Skeletal muscle tissue (tissue), 4 donors: Measurements from ENCODE around the gene ADCY10. TPM values are rescaled to one million over a fixed set of nuclear protein-coding genes. Genes with fewer than 3 reads are reported as not detected.
"Not testable (repeated sequence)": the region's sequence is repeated elsewhere in the genome, so short reads cannot be mapped to it uniquely, and the experiment has no call there.

Experiments used
- H3K27ac ChIP-seq: one replicate; pipeline ENCODE4 v1.7.0; 2013; ENCODE audit warnings: mild to moderate bottlenecking, low read depth, low read length, inconsistent platforms
- H3K27me3 ChIP-seq, 3 donors: one replicate each; pipeline ENCODE4 v1.7.0; 2013; ENCODE audit warnings: low read length in 3 of 3; ENCODE audit not compliant: control insufficient read depth in 3 of 3, insufficient read depth in 3 of 3
- H3K36me3 ChIP-seq, 3 donors: one replicate each; pipeline ENCODE4 v1.7.0; 2013; ENCODE audit warnings: low read length in 3 of 3; ENCODE audit not compliant: control insufficient read depth in 3 of 3, insufficient read depth in 3 of 3
- H3K4me1 ChIP-seq, 3 donors: one replicate each; pipeline ENCODE4 v1.7.0; 2013; ENCODE audit warnings: low read length in 3 of 3, mild to moderate bottlenecking in 3 of 3; ENCODE audit not compliant: control insufficient read depth in 3 of 3, insufficient read depth in 3 of 3
- H3K4me3 ChIP-seq, 3 donors: one replicate each; pipeline ENCODE4 v1.7.0; 2013; ENCODE audit warnings: low read length in 3 of 3
- H3K9ac ChIP-seq, 3 donors: one replicate each; pipeline ENCODE4 v1.7.0; 2013; ENCODE audit warnings: low read length in 3 of 3, mild to moderate bottlenecking in 3 of 3, moderate library complexity in 2 of 3, low read depth in 1 of 3
- H3K9me3 ChIP-seq, 3 donors: one replicate each; pipeline ENCODE4 v1.7.0; 2013; ENCODE audit warnings: low read length in 3 of 3; ENCODE audit not compliant: control insufficient read depth in 3 of 3
- total RNA-seq: library from RNA; depleted of rRNA; stranded (reverse); fragments of >200 nt; gene quantifications from one replicate; pipeline ENCODE4 v1.2.3, GENCODE V29; 2014
- donor health status: Osteomylitis.

The ADCY10 gene
- total RNA-seq, 1 donor from 2014 or later, result under 0.01 TPM

DNA sequence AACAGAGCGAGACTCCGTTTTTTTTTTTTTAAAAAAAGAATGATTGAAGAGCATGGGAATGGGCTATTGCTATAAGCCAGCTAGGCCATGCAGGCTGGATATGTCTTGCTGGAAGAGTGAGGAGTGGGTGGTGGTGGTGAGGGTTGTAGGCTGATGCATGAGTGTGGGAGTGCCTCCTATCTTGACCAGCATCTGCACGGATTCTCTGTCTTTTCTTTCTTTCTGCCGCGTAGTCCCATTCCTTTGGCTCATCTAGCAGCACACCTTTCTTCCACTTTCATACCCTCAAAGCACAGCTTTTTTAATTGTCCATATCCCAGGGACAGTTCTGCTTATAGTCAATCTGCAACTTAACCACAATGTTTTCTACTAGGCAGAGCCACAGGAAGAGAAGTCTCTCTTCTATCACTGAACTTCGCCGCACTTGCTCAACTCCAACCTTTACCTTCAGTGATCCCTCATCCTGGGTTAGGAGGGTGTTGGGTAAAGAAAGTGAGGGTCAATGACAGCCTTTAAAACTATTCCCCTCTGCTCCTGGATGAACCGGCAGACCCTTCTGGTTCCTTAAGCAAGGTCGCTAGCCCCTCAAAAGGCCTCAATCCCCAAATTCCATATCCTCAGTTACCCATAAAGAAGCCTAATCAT, 15.2 kb downstream of the ADCY10 start:
- H3K27ac ChIP-seq, result no peak overlapping the region
- H3K36me3 ChIP-seq, result no peaks in the 10 kb centered on the region

DNA sequence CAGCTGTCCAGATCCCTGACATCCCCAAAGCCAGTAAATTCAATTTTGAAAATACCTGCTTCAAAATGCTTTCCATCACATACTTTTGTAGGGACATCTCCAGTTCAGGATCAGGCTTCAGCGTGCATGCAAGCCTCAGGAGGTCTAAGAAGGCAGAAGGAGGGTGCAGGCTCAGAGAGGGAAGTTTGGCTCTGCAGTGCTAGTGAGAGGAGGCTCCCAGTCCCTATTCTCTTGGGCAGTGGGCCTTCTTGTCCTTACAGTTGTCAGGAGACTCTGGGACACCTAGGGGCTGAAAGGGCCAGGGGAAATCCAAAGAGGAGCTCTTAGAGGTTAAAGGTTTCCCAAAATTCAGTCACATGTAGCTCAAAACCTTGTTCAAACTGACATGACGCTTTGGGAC, 20.1 kb downstream of the ADCY10 start:
- no peak overlapping the region for H3K9ac ChIP-seq
- H3K4me3 ChIP-seq, result no peak overlapping the region

More for the DNA sequence above, 15.2 kb downstream of the ADCY10 start:
- no peak overlapping the region for H3K4me3 ChIP-seq
- H3K27me3 ChIP-seq, result no peaks in the 10 kb centered on the region
- H3K9ac ChIP-seq, result no peak overlapping the region
- no peaks in the 10 kb centered on the region for H3K9me3 ChIP-seq
- H3K4me1 ChIP-seq, result peaks cover 0 to 4% (median 2%) of the 10 kb centered on the region in 3 donors

DNA sequence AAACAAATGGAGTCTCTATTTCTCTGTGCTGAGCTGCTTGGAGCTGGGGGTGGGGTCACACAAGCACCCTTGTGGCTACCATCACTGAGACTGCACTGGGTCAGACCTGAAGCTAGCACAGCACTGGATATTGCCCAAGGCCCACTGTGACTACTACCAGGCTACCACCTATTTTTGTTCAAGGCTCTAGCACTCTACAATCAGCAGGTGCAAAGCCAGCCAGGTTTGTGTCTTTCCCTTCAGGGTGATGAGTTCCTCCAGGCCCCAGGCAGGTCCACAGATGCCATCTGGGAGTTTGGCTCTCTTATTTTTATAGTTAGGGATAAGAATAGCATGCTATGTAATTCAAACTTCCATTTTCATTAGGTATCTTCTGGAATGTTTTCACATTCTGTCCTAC, 23.5 kb downstream of the ADCY10 start:
- Histone ChIP-seq H3K4me1 (no peaks in the 10 kb centered on the region), H3K4me3 (no peak overlapping the region), H3K27me3 (no peaks in the 10 kb centered on the region), H3K9me3 (no peaks in the 10 kb centered on the region), H3K27ac (no peak overlapping the region), H3K9ac (no peak overlapping the region), H3K36me3 (no peaks in the 10 kb centered on the region)

More for the DNA sequence above, 20.1 kb downstream of the ADCY10 start:
- Histone ChIP-seq H3K36me3 (no peaks in the 10 kb centered on the region), H3K27ac (no peak overlapping the region), H3K4me1 (no peaks in the 10 kb centered on the region), H3K27me3 (no peaks in the 10 kb centered on the region), H3K9me3 (no peaks in the 10 kb centered on the region)

DNA sequence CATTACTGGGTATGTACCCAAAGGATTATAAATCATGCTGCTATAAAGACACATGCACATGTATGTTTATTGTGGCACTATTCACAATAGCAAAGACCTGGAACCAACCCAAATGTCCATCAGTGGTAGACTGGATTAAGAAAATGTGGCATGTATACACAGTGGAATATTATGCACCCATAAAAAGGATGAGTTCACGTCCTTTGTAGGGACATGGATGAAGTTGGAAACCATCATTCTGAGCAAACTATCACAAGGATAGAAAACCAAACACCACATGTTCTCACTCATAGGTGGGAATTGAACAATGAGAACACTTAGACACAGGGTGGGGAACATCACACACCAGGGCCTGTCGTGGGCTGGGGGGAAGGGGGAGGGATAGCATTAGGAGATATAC, 26.7 kb downstream of the ADCY10 start:
- not testable (repeated sequence) for H3K4me3 ChIP-seq, H3K36me3 ChIP-seq, H3K27ac ChIP-seq, H3K9ac ChIP-seq, H3K9me3 ChIP-seq, H3K4me1 ChIP-seq, H3K27me3 ChIP-seq

DNA sequence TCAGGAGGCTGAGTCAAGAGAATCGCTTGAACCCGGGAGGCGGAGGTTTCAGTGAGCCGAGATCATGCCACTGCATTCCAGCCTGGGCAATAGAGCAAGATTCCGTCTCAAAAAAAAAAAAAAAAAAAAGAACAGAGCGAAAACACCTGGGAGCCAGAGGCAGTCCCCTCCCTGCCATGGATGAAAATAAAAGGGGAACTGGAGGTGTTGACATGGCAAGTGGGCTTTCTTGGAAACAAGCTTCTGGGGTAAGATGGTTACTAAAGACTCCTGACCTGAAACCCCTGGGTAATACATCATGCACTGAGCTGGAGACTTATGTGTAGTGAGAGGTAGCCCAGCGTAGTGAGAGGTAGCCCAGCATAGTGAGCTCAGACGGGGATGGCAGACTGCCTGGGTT, 31.6 kb downstream of the ADCY10 start:
- no peak overlapping the region for H3K4me3 ChIP-seq
- H3K9ac ChIP-seq, result no peak overlapping the region
- H3K27me3 ChIP-seq, result no peaks in the 10 kb centered on the region
- H3K9me3 ChIP-seq, result no peaks in the 10 kb centered on the region
- H3K36me3 ChIP-seq, result no peaks in the 10 kb centered on the region
- no peaks in the 10 kb centered on the region for H3K4me1 ChIP-seq
- no peak overlapping the region for H3K27ac ChIP-seq

DNA sequence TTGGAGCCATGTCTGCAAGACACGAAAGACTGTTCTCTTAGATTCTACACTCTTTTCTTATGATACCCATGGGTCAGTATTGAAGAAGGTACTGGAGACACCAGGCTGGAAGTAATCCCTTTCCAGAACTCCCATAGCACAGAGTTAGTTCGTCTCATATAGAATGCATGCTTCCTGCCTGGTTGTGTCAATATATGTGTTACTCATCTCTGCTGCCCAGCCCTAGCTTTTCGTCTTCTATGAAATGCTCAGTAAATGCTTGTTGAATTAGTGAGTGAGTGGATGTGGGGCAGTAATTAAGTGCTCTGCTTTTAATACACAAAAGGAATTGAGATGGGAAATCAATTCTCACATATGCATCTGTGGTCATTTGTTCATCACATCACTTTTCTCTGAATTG, 32.1 kb downstream of the ADCY10 start:
- H3K4me3 ChIP-seq, result no peak overlapping the region
- no peaks in the 10 kb centered on the region for H3K9me3 ChIP-seq
- no peaks in the 10 kb centered on the region for H3K36me3 ChIP-seq
- no peak overlapping the region for H3K27ac ChIP-seq
- H3K9ac ChIP-seq, result no peak overlapping the region
- H3K27me3 ChIP-seq, result no peaks in the 10 kb centered on the region
- H3K4me1 ChIP-seq, result no peaks in the 10 kb centered on the region

DNA sequence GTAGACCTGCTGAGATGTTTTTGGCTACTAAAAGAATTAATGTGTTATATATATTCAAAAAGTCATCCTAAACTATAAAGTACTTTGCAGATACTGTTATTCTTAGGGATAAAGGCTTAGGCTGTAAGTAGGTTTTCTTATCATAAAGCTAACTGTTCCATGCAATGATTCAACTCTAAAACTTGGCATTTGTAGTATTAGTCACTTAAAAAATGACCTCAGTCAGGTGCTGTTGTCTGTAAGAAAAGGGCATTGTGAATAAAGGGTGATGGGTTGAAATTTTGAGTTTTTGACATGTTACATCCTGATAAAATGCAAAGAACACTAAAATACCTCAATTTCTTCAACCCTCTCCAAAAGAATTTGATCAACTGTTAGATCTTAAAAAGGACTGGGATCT, 32.9 kb downstream of the ADCY10 start:
- H3K9ac ChIP-seq, result no peak overlapping the region
- no peaks in the 10 kb centered on the region for H3K36me3 ChIP-seq
- H3K4me1 ChIP-seq, result no peaks in the 10 kb centered on the region
- no peaks in the 10 kb centered on the region for H3K27me3 ChIP-seq
- H3K9me3 ChIP-seq, result no peaks in the 10 kb centered on the region
- H3K4me3 ChIP-seq, result no peak overlapping the region
- H3K27ac ChIP-seq, result no peak overlapping the region

DNA sequence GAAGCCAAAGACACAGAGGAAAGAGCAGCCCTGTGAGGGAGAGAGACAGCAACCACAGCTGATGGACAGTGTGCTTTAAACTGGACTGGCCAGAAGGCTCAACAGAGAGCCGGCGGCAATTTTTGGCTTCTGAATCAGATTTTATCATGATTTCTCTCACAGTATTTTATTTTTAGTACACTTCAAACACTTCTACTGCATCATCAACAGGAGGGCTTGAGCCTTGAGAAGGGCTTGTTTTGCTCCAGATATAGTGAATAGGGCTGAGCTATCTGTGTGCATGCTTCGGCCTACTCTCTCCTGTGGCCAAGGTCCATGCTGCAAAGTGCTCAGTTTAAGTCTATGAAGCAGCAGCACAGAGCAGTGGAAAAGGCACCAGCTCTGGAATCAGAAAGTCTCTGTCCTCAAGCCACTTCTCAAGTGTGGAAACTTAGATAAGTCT, 33.3 kb downstream of the ADCY10 start:
- no peaks in the 10 kb centered on the region for H3K27me3 ChIP-seq
- no peaks in the 10 kb centered on the region for H3K9me3 ChIP-seq
- H3K36me3 ChIP-seq, result no peaks in the 10 kb centered on the region
- H3K4me3 ChIP-seq, result no peak overlapping the region
- H3K4me1 ChIP-seq, result no peaks in the 10 kb centered on the region
- no peak overlapping the region for H3K9ac ChIP-seq
- no peak overlapping the region for H3K27ac ChIP-seq

DNA sequence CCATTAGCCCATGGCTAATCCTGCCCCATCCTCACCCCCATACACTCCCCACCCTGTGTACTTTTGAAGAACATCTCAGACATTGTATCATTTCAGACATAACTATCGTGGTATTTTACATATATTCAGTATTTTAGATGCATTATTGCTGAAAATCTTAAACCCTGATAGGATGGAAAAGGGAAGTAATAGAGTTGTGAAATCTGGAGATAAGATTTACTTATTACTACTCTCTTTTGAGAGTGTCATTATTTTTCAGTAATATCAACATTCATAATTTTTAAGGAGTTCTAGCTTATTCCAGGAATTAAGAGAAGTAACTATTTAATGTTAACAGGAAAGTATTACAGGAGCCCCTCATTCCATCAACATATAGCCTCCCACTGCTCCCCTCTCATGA, 34.4 kb downstream of the ADCY10 start:
- Histone ChIP-seq H3K9ac (no peak overlapping the region), H3K27ac (no peak overlapping the region), H3K27me3 (no peaks in the 10 kb centered on the region), H3K36me3 (no peaks in the 10 kb centered on the region), H3K9me3 (no peaks in the 10 kb centered on the region), H3K4me1 (no peaks in the 10 kb centered on the region), H3K4me3 (no peak overlapping the region)

DNA sequence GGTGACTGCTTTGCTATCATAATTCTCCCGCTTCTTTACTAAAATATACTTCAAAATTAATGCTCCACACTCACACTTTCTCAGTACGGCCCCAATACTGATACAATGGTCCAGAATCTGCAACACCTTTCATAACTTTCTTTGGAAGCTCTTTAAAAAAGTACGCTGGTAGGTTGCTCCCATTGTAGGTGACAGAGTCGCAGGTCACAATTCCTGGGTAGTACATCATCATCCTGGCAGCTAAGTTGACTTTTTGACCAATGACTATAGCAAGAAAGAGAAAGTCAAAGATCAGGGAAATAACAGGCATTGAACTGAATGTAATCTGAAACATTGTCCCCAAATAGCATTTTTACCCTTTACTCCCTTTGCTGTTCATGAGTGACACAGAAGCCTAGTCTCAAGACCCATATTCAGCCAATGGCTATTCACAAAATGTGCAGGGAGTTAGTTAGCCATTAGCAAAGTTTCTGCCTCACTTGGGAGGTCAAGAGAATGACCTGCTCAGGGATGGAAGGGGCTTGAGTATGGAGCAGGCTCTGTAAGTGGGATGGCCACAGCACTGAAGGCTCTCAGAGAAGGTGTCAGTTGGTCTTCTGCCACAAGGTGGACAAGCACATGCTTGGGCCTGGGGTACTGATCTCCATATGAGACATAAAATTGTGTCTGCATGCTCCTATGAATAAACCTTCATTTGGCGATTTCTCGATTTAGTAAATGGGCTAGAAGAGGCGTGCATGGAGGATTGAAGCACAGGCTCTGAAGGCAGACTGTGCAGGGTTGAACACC, 35.4 kb downstream of the ADCY10 start:
- no peak overlapping the region for H3K27ac ChIP-seq
- no peaks in the 10 kb centered on the region for H3K9me3 ChIP-seq
- H3K36me3 ChIP-seq, result no peaks in the 10 kb centered on the region
- H3K9ac ChIP-seq, result no peak overlapping the region
- no peaks in the 10 kb centered on the region for H3K4me1 ChIP-seq
- H3K27me3 ChIP-seq, result no peaks in the 10 kb centered on the region
- no peak overlapping the region for H3K4me3 ChIP-seq
